WTC11 (cell line): ENCODE results near the gene PHF5A. TPM values are rescaled to one million over a fixed set of nuclear protein-coding genes. Genes with fewer than 3 reads are reported as not detected.
A peak's percentile ranks its signal among the peaks of the same experiment; 100 is the strongest.
"Not testable (repeated sequence)": the region's sequence is repeated elsewhere in the genome, so short reads cannot be mapped to it uniquely, and the experiment has no call there.

Source experiments
- ATAC-seq: fragments of 200-7000 bp; cut with Tn5 transposase; 2 replicates; pipeline ENCODE4 v1.10.0; 2021; ENCODE audit warnings: mild to moderate bottlenecking, moderate library complexity
- CTCF ChIA-PET: fragments of 300-600 bp; sonication (Branson Sonifier 250); formaldehyde crosslinking; loops from one replicate; lab custom pipeline; 2021; ENCODE audit warnings: antibody characterized with exemption; lab: Charles Lee
- POLR2A ChIA-PET: fragments of 350-600 bp; sonication (Branson Sonifier 250); formaldehyde crosslinking; loops from one replicate; lab custom pipeline; 2021; ENCODE audit warnings: antibody characterized with exemption; lab: Charles Lee
- DNase-seq: peaks from one replicate; pipeline ENCODE4 v3.0.0; 2021; ENCODE audit warnings: low spot score
- H3K27ac Mint-ChIP-seq: 2 replicates; pipeline ENCODE4 v1.8.0; 2021; ENCODE audit warnings: mixed read lengths
- H3K27me3 Mint-ChIP-seq: 2 replicates; pipeline ENCODE4 v1.8.0; 2021; ENCODE audit warnings: low read depth, mild to moderate bottlenecking, moderate library complexity, mixed read lengths
- H3K36me3 Mint-ChIP-seq: 2 replicates; pipeline ENCODE4 v1.8.0; 2021; ENCODE audit warnings: mixed read lengths
- H3K4me1 Mint-ChIP-seq: 2 replicates; pipeline ENCODE4 v1.8.0; 2022; ENCODE audit warnings: mixed read lengths
- H3K4me3 Mint-ChIP-seq: 2 replicates; pipeline ENCODE4 v1.8.0; 2021; ENCODE audit warnings: mild to moderate bottlenecking, moderate library complexity, mixed read lengths
- H3K9me3 Mint-ChIP-seq: 2 replicates; pipeline ENCODE4 v1.8.0; 2021; ENCODE audit warnings: mixed read lengths
- CREM ChIP-seq: sonication (generic); formaldehyde crosslinking; IDR thresholded peaks from 2 replicates; pipeline ENCODE4 v1.8.1; 2022; ENCODE audit warnings: mild to moderate bottlenecking, missing genetic modification reagents, moderate library complexity
- FOXJ3 ChIP-seq: sonication (generic); formaldehyde crosslinking; IDR thresholded peaks from 2 replicates; pipeline ENCODE4 v1.9.0; 2021; ENCODE audit warnings: missing genetic modification reagents, mild to moderate bottlenecking, borderline replicate concordance
- GABPB1 ChIP-seq: sonication (generic); formaldehyde crosslinking; IDR thresholded peaks from 2 replicates; pipeline ENCODE4 v1.8.1; 2023; ENCODE audit warnings: mild to moderate bottlenecking, missing genetic modification reagents
- RELA ChIP-seq: sonication (generic); formaldehyde crosslinking; IDR thresholded peaks from 2 replicates; pipeline ENCODE4 v1.8.1; 2022; ENCODE audit warnings: missing genetic modification reagents, mild to moderate bottlenecking, borderline replicate concordance
- TEAD4 ChIP-seq: sonication (generic); formaldehyde crosslinking; IDR thresholded peaks from 2 replicates; pipeline ENCODE4 v1.8.0; 2022; ENCODE audit warnings: mild to moderate bottlenecking, missing genetic modification reagents
- ZNF219 ChIP-seq: sonication (generic); formaldehyde crosslinking; IDR thresholded peaks from 2 replicates; pipeline ENCODE4 v1.8.0; 2023; ENCODE audit warnings: missing genetic modification reagents, mild to moderate bottlenecking, borderline replicate concordance
- ZNF423 ChIP-seq: fragments of 250-450 bp; sonication (Bioruptor Pico); IDR thresholded peaks from 2 replicates; pipeline ENCODE4 v2.1.2; 2022; ENCODE audit warnings: mild to moderate bottlenecking, moderate library complexity
- total RNA-seq: library from RNA; stranded (reverse); gene quantifications from 3 replicates; pipeline ENCODE4 v1.2.3, GENCODE V29; 2021
- TF ChIP-seq, protein P1 (sequence below): sonication (generic); formaldehyde crosslinking; IDR thresholded peaks from 2 replicates; pipeline ENCODE4 v1.8.1; 2022; ENCODE audit warnings: mild to moderate bottlenecking, moderate library complexity, missing genetic modification reagents
- TF ChIP-seq, protein P2 (sequence below): sonication (generic); formaldehyde crosslinking; IDR thresholded peaks from 2 replicates; pipeline ENCODE4 v1.8.1; 2022; ENCODE audit warnings: low read depth, mild to moderate bottlenecking, moderate library complexity, missing genetic modification reagents, borderline replicate concordance
- TF ChIP-seq, protein P3 (sequence below): sonication (generic); formaldehyde crosslinking; IDR thresholded peaks from 2 replicates; pipeline ENCODE4 v1.8.1; 2023; ENCODE audit warnings: mild to moderate bottlenecking, missing genetic modification reagents, moderate library complexity
- TF ChIP-seq, protein P4 (sequence below): sonication (generic); formaldehyde crosslinking; IDR thresholded peaks from 2 replicates; pipeline ENCODE4 v1.8.0; 2022; ENCODE audit warnings: mild to moderate bottlenecking, missing genetic modification reagents
- TF ChIP-seq, protein P5 (sequence below): sonication (generic); formaldehyde crosslinking; IDR thresholded peaks from 2 replicates; pipeline ENCODE4 v1.8.0; 2022; ENCODE audit warnings: missing genetic modification reagents
- TF ChIP-seq, protein P6 (sequence below): sonication (generic); formaldehyde crosslinking; IDR thresholded peaks from 2 replicates; pipeline ENCODE4 v1.8.1; 2023; ENCODE audit warnings: mild to moderate bottlenecking, missing genetic modification reagents
- TF ChIP-seq, protein P7 (sequence below): fragments of 250-450 bp; sonication (Bioruptor Pico); IDR thresholded peaks from 2 replicates; pipeline ENCODE4 v1.9.0; 2021; ENCODE audit warnings: moderate library complexity, mild to moderate bottlenecking, inconsistent platforms, borderline replicate concordance

Gene PHF5A
- total RNA-seq, 1 experiment from 2014 or later = 93.1 TPM

DNA sequence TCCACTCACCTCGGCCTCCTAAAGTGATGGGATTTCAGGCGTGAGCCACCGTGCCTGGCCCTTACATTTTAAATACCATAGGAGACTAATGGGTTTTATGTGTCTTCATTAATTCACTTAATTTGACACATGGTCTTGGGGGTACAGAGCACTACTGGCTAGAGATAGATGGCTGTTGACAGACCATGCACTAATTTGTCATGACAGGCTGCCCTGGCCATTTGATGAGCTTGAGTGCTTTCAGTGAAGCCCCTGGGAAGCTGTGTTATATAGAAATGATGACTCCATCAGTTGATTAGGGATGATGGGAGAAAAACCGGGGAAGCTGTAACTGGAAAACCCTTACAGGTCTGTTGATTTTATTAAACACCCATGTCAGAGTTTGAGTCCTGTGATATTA lies 6.6 kb downstream of the PHF5A start:
- ChIA-PET CTCF (interaction anchor here (1.1 kb wide), 1 partner anchor 58 kb away, joined by 5 read pairs; no protein-coding TSS in a partner anchor), POLR2A (interaction anchor here (0.6 to 0.9 kb wide), 3 partner anchors 8 to 17 kb away, joined by 3 to 7 read pairs (median 4); no protein-coding TSS in a partner anchor)
- peaks cover 61% of the 10 kb centered on the region for H3K36me3 Mint-ChIP-seq

DNA sequence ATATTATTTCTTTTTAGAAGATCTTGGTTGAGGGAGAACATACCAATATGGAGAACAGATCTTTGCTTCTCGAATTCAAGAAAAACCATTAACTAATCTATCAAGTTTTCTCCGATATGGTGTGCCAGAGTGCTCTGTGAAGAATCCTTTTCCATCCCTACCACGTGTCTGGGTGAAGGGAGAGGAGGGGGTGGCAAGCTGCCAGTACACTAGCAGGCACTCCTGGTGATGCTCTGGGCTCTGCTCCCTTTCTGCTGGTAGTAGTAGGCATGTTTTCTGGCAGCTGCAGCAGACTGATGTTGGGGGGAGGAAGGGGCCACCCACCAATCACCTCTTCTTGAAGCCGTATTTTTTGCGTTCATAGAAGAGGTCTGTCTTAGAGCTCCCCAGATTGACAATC lies 8.4 kb downstream of the PHF5A start:
- H3K9me3 Mint-ChIP-seq, H3K27ac Mint-ChIP-seq, H3K4me3 Mint-ChIP-seq, H3K4me1 Mint-ChIP-seq, DNase-seq, ATAC-seq, H3K27me3 Mint-ChIP-seq: not testable (repeated sequence)
- peaks cover 45% of the 10 kb centered on the region for H3K36me3 Mint-ChIP-seq
- ChIA-PET CTCF (interaction anchor here (1.0 kb wide), 1 partner anchor 56 kb away, joined by 3 read pairs; no protein-coding TSS in a partner anchor), POLR2A (interaction anchor here (2.5 kb wide), 1 partner anchor 14 kb away, joined by 8 read pairs; the partner anchor contains the start of gene TOB2)

More for the DNA sequence above, 6.6 kb downstream of the PHF5A start:
- no peaks in the 10 kb centered on the region; the same call in 1 of the 2 replicates for H3K4me1 Mint-ChIP-seq
- no peak for ATAC-seq
- TF ChIP-seq GABPB1 (CRISPR knock-in tag) (no peak), CREM (CRISPR knock-in tag) (no peak), ZNF219 (CRISPR knock-in tag) (no peak), FOXJ3 (CRISPR knock-in tag) (no peak), ZNF423 (CRISPR knock-in tag) (no peak)
- TF ChIP-seq, protein P1, sequence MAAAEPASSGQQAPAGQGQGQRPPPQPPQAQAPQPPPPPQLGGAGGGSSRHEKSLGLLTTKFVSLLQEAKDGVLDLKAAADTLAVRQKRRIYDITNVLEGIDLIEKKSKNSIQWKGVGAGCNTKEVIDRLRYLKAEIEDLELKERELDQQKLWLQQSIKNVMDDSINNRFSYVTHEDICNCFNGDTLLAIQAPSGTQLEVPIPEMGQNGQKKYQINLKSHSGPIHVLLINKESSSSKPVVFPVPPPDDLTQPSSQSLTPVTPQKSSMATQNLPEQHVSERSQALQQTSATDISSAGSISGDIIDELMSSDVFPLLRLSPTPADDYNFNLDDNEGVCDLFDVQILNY (CRISPR knock-in tag) = no peak
- TF ChIP-seq, all 79 proteins: peak for 0
- Mint-ChIP-seq H3K4me3 (no peak overlapping the region), H3K27me3 (no peaks in the 10 kb centered on the region), H3K9me3 (no peaks in the 10 kb centered on the region), H3K27ac (no peak overlapping the region)
- DNase-seq = no peak

DNA sequence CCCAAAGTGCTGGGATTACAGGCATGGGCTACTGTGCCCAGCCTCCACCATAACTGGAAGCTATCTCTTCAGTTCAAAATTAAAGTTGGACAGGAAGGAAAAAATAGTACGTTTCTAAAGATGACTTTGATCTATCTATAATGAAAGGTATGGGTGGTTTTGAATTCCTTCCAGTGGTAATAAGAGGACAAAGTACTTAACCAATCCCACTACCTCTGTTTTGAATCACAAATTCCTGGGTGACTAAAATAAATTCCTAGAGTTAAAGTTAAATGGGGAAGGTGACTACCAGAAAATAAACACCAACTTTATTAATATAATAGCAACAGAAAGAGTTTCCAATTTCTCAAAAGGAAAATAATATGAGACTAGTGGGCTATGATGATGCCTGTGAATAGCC lies 9.1 kb downstream of the PHF5A start:
- ATAC-seq = no peak
- POLR2A ChIA-PET = interaction anchor here (0.6 to 2.5 kb wide), 3 partner anchors 9 to 402 kb away, joined by 4 to 13 read pairs (median 8); partner anchors contain the start of genes ACO2, PHF5A and TOB2
- TF ChIP-seq, protein P2, sequence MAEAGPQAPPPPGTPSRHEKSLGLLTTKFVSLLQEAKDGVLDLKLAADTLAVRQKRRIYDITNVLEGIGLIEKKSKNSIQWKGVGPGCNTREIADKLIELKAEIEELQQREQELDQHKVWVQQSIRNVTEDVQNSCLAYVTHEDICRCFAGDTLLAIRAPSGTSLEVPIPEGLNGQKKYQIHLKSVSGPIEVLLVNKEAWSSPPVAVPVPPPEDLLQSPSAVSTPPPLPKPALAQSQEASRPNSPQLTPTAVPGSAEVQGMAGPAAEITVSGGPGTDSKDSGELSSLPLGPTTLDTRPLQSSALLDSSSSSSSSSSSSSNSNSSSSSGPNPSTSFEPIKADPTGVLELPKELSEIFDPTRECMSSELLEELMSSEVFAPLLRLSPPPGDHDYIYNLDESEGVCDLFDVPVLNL (CRISPR knock-in tag) = no peak
- TF ChIP-seq, protein P3, sequence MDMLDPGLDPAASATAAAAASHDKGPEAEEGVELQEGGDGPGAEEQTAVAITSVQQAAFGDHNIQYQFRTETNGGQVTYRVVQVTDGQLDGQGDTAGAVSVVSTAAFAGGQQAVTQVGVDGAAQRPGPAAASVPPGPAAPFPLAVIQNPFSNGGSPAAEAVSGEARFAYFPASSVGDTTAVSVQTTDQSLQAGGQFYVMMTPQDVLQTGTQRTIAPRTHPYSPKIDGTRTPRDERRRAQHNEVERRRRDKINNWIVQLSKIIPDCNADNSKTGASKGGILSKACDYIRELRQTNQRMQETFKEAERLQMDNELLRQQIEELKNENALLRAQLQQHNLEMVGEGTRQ (CRISPR knock-in tag) = no peak
- TF ChIP-seq ZNF423 (CRISPR knock-in tag) = no peak
- TF ChIP-seq, protein P4, sequence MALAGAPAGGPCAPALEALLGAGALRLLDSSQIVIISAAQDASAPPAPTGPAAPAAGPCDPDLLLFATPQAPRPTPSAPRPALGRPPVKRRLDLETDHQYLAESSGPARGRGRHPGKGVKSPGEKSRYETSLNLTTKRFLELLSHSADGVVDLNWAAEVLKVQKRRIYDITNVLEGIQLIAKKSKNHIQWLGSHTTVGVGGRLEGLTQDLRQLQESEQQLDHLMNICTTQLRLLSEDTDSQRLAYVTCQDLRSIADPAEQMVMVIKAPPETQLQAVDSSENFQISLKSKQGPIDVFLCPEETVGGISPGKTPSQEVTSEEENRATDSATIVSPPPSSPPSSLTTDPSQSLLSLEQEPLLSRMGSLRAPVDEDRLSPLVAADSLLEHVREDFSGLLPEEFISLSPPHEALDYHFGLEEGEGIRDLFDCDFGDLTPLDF (CRISPR knock-in tag) = no peak
- no peak for TF ChIP-seq ZNF219 (CRISPR knock-in tag)
- TF ChIP-seq TEAD4 = no peak
- TF ChIP-seq, all 79 proteins: peak for 0

DNA sequence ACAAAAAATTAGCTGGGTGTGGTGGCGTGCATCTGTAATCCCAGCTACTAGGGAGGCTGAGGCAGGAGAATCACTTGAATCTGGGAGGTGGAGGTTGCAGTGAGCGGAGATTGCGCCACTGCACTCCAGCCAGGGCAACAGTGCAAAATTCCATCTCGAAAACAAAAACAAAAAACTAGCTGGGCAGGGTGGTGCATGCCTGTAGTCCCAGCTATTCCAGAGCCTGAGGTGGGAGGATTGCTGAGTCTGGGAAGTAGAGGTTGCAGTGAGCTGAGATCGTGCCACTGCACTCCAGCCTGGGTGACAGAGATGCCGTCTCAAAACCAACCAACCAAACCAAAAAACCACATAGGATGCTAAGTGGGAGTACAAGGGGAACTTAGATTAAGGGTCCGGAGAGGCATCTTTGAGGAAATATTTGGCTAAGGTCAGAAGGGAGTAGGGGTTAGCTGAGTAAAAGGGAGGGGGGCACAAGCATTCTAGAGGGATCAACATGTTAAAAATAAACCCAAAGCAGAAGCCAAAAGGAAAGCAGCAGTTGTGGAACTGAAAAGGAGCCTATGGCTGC lies 10.2 kb downstream of the PHF5A start:
- ATAC-seq (no peak), DNase-seq (no peak)
- POLR2A ChIA-PET = interaction anchor here (1.3 to 2.5 kb wide), 3 partner anchors 10 to 12 kb away, joined by 3 to 13 read pairs (median 8); partner anchors contain the start of genes ACO2, PHF5A and TOB2
- CTCF ChIA-PET = interaction anchor here (1.1 to 1.2 kb wide), 2 partner anchors 10 to 75 kb away, joined by 3 read pairs; partner anchors contain the start of genes ACO2 and PHF5A
- no peak overlapping the region for H3K4me3 Mint-ChIP-seq
- no peaks in the 10 kb centered on the region for H3K4me1 Mint-ChIP-seq
- 0 out of 2 replicates have a peak overlapping the region, but pooled peaks have one; percentile 36 for H3K27ac Mint-ChIP-seq
- no peaks in the 10 kb centered on the region for H3K9me3 Mint-ChIP-seq
- H3K36me3 Mint-ChIP-seq = peaks cover 32% of the 10 kb centered on the region
- no peaks in the 10 kb centered on the region for H3K27me3 Mint-ChIP-seq
- TF ChIP-seq TEAD4 (no peak), RELA (CRISPR knock-in tag) (no peak)
- TF ChIP-seq, protein P5, sequence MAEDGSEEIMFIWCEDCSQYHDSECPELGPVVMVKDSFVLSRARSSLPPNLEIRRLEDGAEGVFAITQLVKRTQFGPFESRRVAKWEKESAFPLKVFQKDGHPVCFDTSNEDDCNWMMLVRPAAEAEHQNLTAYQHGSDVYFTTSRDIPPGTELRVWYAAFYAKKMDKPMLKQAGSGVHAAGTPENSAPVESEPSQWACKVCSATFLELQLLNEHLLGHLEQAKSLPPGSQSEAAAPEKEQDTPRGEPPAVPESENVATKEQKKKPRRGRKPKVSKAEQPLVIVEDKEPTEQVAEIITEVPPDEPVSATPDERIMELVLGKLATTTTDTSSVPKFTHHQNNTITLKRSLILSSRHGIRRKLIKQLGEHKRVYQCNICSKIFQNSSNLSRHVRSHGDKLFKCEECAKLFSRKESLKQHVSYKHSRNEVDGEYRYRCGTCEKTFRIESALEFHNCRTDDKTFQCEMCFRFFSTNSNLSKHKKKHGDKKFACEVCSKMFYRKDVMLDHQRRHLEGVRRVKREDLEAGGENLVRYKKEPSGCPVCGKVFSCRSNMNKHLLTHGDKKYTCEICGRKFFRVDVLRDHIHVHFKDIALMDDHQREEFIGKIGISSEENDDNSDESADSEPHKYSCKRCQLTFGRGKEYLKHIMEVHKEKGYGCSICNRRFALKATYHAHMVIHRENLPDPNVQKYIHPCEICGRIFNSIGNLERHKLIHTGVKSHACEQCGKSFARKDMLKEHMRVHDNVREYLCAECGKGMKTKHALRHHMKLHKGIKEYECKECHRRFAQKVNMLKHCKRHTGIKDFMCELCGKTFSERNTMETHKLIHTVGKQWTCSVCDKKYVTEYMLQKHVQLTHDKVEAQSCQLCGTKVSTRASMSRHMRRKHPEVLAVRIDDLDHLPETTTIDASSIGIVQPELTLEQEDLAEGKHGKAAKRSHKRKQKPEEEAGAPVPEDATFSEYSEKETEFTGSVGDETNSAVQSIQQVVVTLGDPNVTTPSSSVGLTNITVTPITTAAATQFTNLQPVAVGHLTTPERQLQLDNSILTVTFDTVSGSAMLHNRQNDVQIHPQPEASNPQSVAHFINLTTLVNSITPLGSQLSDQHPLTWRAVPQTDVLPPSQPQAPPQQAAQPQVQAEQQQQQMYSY (CRISPR knock-in tag) = no peak
- TF ChIP-seq, protein P6, sequence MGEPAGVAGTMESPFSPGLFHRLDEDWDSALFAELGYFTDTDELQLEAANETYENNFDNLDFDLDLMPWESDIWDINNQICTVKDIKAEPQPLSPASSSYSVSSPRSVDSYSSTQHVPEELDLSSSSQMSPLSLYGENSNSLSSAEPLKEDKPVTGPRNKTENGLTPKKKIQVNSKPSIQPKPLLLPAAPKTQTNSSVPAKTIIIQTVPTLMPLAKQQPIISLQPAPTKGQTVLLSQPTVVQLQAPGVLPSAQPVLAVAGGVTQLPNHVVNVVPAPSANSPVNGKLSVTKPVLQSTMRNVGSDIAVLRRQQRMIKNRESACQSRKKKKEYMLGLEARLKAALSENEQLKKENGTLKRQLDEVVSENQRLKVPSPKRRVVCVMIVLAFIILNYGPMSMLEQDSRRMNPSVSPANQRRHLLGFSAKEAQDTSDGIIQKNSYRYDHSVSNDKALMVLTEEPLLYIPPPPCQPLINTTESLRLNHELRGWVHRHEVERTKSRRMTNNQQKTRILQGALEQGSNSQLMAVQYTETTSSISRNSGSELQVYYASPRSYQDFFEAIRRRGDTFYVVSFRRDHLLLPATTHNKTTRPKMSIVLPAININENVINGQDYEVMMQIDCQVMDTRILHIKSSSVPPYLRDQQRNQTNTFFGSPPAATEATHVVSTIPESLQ (CRISPR knock-in tag) = no peak
- TF ChIP-seq, protein P7, sequence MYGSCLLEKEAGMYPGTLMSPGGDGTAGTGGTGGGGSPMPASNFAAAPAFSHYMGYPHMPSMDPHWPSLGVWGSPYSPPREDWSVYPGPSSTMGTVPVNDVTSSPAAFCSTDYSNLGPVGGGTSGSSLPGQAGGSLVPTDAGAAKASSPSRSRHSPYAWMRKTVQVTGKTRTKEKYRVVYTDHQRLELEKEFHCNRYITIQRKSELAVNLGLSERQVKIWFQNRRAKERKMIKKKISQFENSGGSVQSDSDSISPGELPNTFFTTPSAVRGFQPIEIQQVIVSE (CRISPR knock-in tag) = no peak

More for the DNA sequence above, 9.1 kb downstream of the PHF5A start:
- H3K4me3 Mint-ChIP-seq = no peak overlapping the region
- no peak overlapping the region for H3K27ac Mint-ChIP-seq
- peaks cover 39% of the 10 kb centered on the region for H3K36me3 Mint-ChIP-seq
- no peaks in the 10 kb centered on the region for H3K4me1 Mint-ChIP-seq
- H3K27me3 Mint-ChIP-seq = no peaks in the 10 kb centered on the region
- DNase-seq = no peak
- CTCF ChIA-PET = interaction anchor here (0.7 to 1.2 kb wide), 3 partner anchors 9 to 131 kb away, joined by 3 to 4 read pairs (median 3); partner anchors contain the start of genes ACO2 and PHF5A
- no peaks in the 10 kb centered on the region for H3K9me3 Mint-ChIP-seq
